RKO (cell line): Measurements from ENCODE around the gene TTLL4.
"Not testable (repeated sequence)": the region's sequence is repeated elsewhere in the genome, so short reads cannot be mapped to it uniquely, and the experiment has no call there.

Source experiments
- DNase-seq: peaks from one replicate; pipeline ENCODE4 v3.0.0-alpha.2; 2016; ENCODE audit warnings: low spot score

The TTLL4 gene

DNA sequence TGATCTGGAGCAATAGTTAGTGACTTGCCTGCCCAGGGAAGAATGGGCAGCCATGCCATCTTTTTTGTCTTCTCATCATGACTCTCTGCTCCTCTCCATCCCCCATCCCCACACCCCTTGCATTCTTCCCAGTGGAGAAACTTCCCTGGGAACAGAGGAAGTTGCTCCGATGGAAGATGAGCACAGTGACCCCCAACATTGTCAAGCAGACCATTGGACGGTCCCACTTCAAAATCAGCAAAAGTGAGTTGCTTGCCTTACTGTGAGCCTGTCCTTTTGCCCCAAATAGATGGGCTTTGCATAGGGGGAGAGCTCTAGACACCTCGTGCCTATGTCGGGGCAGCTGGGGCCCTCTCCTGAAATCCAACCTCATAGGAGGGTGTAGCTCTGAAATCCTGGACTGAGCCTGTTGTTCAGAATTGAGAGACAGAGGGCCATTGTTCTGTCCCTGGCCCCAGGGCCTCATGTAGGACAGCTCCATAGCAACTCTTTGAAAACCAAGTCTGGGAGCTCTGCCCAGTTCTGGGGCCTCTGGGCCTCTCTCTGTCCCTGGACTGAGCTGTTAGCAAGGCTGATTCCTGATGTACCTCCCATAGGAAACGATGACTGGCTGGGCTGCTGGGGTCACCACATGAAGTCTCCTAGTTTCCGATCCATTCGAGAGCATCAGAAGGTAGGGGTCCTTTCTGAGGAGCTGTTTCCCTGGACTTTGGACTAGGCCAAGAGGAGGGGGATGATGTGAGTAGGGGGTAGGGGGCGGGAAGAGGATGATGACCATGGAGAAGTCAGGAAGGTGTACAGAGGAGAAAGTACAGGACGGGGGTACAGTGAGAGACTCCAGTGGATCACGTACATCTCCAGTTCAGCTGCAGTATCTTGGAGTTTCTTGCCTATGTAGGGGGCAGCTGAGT, 35.2 kb downstream of the TTLL4 start:
- DNase-seq = no peak

DNA sequence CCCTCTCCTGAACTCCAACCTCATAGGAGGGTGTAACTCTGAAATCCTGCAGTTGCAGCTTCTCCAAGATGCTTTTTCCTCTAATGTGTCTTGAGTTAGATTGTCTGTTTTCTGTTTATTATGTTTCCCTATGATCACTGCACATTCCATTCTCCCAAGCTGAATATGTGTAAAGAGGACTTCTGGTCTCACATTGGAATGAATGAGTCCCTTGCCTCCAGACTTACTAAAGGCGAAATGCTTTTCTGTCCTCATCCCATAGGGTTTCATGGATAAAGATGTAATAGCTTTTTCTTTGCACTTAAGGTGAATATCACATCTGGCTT, 35.8 kb downstream of the TTLL4 start:
- no peak for DNase-seq

DNA sequence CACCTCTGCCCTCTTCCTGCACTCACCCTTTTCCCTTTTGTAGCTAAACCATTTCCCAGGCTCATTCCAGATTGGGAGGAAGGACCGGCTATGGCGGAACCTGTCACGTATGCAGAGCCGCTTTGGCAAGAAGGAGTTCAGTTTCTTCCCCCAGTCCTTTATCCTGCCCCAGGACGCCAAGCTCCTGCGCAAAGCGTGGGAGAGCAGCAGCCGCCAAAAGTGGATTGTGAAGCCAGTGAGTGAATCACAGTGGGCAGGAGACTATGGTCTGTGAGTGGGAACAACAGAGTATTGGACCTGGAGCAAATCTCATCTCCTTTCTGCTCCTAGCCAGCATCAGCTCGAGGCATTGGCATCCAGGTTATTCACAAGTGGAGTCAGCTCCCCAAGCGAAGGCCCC, 36.3 kb downstream of the TTLL4 start:
- no peak for DNase-seq

DNA sequence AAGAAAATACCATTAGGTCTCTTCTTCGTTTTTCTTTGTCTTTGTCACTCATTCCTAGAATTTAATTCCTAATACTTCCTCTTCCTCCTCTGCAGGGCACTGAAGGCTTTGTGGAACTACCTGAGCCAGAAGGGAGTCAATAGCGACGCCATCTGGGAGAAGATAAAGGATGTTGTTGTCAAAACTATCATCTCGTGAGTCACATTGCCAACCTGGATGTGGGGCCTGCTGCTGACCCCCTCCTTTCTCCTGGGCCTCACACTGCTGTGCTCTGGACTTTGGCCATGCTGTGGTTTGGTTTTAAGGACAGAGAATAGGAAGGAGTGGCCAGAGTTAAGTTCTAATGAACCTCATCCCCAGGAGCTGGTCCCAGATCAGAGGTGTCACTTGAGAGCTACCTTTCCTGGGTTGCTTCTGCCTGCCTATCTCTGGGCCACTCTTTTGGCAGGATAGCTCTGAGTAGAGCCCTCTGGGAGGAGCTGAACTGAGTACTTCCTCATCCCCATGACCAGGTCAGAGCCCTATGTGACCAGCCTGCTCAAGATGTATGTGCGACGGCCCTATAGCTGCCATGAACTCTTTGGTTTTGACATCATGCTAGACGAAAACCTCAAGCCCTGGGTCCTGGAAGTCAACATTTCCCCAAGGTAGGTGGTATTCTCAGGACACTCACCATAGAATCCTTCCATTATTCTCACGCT, 38.3 kb downstream of the TTLL4 start:
- no peak for DNase-seq

DNA sequence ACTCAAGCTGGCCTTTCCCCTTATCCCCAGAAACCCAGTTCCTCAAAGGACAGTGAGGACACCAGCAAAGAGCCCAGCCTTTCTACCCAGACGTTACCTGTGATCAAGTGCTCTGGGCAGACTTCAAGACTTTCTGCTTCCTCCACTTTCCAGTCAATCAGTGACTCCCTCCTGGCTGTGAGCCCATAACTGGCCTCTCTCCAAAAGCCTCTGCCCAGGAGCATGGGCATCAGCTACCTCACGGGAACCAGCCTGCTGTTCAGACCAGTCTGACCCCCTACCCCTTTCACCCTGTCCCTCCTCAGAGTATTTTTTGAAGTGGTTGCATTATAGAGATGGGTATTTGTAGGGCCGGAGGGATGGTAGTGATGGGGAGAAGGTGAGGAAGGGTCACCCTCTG, 43.6 kb downstream of the TTLL4 start:
- DNase-seq = no peak

DNA sequence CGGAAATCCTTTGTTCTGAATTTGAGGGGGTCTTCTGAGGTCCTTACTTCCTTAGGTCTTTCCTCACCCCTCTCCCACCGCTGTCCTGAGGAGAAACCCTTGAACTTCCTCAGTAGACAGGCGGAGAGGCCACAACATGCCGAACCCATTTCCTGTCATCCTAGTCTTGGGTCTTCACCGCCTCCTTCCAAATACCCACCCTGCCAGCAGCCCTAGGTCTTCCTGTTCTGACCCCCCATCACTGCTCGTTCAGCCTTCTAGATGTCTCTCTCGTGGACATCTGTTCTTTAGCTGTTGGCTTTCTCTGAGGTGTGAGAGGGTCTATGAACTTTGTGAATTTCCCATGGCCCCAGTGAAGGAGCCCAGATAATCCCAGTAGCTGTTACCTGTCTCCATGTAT, 44.1 kb downstream of the TTLL4 start:
- DNase-seq = no peak

DNA sequence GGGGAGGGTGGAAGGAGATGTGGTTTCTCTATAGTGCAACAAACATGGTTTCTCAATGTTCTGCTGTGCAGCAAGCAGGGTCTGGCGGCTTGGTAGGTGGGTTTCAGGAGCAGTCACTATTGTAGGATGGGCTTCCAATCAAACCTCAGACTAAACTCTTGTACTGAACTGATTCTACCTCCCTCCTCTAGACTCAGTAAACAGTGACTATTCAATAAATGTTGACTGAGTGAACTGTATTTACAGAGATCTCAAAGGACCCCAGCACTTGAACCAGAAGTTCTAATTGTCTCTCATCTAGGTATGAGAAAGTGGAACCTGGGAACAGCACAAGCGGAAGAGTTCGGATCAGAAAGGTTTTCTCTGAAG, 44.5 kb downstream of the TTLL4 start:
- DNase-seq = no peak

DNA sequence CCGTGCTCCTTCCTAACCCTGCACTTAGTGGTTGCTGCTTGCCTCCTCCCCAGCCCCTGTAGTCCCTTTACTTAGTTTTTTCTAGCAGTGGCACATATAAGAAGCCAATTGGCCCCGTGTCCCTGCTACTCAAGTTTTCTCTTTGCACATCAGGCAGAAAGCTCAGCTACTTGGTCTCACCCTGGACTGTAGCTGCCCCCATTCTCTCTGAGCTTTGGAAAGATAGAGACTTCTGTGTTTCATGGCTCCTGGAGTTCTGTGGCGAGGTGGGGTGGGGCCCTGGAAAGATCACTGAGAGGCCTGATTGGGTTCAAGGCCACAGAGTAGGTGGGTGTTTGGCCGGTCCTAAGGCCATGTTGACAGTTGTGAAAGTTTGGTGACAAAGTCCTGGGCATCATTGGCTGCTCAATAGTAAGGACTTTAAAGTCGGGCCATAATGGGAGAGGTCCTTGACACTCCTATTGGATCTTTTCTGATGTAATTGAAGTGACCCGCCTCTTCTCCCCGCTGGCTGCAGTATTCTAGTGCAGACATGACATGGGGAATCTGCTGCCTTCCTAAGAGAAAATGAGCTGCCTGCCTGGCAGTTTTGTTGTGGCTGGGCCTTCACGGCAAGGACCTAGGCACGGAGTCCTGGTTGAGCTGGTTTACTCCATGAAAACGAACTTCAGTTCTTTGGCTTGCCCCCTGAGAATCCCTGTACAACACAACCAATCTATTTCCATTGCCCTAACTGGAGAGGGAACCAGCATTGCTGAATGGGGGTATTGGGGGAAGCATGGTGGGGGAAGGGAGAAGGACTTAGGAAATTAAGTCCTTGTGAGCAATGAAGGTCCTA, 45.2 kb downstream of the TTLL4 start:
- no peak for DNase-seq

DNA sequence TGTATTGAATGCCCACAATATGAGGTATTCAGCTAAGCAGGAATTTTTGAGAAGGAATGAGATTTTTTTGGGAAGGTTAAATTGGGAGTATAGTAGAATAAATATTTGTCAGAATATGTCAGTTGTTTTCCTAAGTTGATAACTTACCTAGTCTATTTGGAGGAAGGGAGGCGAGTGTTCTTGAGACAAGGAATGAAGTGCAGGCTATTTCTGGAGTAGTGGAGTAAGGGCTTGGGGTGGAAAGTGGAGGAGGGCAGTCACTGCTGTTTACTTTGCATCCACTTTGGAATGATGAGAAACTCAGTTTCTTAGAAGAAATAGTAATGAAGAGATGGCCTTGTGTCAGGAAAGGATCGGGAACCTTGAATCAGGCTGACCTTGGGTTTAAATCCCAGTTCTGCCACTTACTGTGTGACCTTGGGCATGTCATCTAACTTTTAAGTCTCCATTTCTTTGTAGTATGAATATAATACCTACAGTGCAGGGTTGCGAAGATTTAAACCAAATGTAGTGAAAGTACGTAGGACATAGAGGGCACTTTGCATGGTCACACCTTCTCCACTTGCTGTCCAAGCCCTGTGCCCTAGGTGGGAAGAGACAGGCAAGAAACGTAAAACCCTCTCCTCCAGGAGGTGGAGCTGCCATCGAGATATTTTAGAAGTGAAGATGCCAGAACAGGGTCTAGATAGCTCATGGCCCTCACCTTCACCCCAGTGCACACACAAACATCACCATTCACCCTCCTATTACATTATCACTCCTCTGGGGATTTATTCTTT, 46.2 kb downstream of the TTLL4 start:
- no peak for DNase-seq

DNA sequence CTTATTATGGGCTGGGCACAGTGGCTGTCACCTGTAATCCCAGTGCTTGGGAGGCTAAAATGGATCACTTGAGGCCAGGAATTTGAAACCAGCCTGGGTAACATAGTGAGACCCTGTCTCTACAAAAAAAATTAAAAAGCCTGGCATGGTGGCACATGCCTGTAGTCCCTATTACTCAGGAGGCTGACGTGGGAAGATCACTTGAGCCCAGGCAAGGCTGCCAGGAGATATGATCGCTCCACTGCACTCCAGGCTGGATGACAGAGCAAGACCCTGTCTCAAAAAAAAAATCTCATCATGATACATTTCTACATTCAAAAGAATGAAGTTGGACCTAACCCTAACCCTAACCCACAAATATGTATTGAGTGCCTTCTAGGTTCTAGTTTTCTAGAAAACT, 51.2 kb downstream of the TTLL4 start:
- DNase-seq = no peak

DNA sequence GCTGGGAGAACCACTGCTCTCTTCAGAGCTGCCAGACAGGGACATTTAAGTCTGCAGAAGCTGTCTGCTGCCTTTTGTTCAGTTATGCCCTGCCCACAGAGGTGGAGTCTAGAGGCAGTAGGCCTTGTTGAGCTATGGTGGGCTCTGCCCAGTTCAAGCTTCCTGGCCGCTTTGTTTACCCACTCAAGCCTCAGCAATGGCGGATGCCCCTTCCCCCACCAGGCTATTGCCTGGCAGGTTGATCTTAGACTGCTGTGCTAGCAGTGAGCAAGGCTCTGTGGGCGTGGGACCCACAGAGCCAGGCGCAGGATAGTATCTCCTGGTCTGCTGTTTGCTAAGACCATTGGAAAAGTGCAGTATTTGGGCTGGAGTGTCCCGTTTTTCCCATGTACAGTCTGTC, 62.1 kb downstream of the TTLL4 start:
- DNase-seq = not testable (repeated sequence)

DNA sequence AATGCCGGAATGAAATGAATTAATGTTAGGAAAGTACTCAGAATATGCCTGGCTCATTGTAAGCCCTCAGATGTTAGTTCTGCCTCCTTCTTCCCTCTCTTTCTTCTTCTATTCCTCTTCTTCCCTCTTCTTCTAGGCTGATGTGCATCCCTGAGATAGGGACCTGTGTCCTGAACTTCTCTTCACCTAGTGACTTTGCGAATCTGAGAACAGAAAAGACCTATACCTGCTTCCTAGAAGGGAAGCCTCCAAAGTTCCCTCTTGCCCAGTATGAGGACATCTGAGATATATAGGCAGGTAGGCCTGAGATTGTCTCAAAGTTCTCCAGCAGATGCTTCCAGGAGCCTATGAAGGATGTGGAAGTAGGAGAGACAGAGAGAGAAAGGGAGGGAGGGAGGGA, 63.2 kb downstream of the TTLL4 start:
- no peak for DNase-seq

DNA sequence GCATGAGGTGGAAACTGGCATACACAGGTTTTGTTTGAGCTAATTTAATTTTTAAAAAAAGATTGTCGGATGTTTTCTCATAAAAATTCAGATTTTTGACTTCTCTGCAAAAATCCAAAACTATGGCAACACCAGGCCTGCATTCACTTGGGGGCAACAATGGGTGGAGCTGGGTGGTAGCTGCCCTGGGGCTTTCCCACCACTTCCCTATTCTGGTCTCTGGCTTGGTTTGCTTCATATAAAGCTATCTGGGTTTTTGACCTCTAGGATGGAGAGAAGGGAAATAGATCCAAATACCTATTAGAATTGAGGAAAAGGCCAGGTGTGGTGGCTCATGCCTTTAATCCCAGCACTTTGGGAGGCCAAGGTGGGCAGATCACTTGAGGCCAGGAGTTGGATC, 65.9 kb downstream of the TTLL4 start:
- DNase-seq = no peak

DNA sequence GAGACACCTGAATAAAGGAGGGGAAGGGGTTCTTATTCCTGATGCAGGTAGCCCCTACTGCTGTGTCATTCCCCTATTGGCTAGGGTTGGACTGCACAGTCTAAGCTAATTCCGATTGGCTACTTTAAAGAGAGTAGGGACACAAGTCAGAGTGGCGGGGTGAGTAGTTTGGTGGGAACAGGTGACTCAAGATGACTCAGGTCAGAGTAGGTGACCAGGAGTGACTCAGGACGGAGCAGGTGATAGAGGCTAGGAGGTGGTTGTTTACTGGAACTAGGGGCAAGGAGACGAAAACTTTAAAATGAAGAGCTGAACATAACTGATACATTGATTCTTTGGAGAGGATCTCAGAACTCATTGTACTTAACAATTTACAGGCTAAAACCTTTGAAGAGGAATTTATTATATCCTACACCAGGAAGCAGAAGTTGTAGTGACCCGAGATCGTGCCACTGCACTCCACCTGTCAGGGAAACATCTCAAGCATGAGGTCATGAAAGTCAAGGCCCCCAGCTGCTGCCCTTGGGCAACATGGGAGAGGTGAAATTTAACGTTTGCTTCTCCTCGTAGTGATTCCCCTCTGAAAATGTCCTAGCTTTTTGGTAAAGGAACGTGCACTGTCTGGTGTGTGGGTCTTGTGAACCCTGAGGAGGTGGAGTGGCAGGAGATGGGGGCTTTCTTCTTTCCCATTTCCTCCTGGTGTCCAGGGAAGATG, 66.8 kb downstream of the TTLL4 start:
- DNase-seq = peak; percentile 39

DNA sequence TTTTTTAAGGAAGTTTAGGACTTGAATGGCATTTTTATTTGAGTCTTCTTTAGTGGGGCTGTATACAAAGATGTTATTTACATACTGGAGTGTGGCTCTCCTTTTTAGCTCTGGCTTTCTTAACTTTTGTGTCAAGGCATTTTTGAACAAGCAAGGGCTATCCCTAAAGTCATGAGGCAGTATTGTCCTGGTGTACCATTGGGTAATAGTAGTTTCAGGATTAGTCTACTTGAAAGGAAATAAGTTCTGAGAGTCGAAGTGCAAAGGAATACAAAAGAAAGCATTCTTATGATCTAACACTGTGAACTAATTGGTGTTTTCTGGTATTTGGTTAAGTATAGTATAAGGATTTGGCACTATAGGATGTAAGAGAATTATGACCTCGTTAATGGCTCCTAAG, 69.4 kb downstream of the TTLL4 start:
- DNase-seq = no peak

DNA sequence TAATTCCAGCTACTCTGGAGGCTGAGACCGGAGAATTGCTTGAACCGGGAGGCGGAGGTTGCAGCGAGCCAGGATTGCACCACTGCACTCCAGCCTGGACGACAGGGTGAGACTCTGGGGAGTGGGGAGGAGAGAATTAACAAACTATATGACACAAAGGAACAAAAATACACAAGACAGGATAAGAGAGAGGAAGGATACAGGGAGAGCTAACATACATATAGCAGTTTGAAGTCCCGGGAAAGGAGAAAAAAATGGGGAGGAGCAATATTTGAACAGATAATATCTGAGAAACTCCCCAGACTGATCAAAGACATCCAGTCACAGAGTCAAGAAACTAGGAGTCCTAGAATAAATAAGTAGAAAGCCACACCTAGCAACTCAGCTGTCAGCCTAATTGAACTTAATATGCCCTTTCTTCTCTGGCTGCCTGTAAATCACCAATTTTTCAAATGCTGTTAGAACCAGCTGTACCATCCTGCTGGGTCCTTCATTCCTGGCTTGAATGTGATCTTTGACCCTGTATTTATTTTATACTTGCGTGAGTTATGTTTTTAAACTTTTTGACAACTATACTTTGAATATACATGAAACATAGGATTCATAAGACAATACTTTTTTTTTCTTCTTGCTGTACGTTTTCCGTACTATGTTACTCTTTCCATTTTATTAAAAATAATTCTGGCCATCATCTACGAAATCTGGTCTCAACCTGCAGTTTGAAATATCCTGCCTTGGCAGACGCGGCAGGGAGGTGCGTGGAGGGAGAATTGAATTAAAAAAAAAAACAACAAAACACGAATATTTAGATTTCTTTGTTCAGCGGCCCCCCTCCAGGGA, 70.4 kb downstream of the TTLL4 start:
- no peak for DNase-seq

DNA sequence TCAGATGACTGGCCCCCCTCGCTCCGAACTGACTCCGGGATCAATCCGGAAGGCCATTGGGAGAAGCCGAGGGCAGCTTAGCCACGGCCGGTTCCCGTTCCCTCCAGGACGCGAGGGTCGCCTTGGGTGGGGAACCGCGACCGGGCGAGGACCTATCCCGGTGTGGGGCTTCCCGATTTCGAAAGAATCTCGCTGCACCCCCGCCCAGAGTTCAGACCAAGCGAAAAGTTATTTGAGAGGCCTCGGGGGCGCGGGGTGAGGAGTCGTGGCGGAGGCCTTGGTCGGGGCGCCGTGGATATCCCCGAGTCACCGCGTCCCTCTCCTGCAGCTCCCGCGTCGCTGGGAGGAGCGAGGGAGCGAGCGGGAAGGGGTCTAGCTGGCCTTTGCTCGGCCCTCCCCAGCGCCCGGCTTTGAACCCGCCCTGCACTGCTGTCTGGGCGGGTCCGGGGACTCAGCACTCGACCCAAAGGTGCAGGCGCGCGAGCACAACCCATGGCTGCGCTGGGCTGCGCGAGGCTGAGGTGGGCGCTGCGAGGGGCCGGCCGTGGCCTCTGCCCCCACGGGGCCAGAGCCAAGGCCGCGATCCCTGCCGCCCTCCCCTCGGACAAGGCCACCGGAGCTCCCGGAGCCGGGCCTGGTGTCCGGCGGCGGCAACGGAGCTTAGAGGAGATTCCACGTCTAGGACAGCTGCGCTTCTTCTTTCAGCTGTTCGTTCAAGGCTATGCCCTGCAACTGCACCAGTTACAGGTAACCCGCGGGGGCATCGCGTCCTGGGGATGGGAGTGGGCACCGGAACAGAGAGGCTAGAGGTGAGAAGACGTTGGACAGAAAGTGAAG, 71.3 kb downstream of the TTLL4 start, which contains the start of gene CYP27A1:
Gene CYP27A1, plus strand, starts transcription at position 457 of the 837 bp plus-strand sequence. Its CDS starts 36 bp downstream, at position 493.
- DNase-seq = no peak

DNA sequence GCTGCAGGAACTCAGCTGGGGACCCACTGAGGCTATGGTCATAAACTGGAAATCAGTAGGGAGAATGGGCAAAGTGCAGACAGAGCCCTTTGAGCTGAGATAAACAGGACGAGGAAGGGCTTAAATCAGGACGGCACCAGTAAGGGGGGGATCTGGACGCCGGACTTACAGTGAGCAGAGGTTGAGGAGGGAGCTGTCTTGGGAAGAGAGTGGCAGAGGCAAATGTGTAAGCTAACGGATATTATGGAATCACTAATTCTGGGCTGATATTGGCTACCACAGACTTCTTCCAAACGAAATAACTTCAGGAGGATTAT, 71.9 kb downstream of the TTLL4 start:
- DNase-seq = no peak

DNA sequence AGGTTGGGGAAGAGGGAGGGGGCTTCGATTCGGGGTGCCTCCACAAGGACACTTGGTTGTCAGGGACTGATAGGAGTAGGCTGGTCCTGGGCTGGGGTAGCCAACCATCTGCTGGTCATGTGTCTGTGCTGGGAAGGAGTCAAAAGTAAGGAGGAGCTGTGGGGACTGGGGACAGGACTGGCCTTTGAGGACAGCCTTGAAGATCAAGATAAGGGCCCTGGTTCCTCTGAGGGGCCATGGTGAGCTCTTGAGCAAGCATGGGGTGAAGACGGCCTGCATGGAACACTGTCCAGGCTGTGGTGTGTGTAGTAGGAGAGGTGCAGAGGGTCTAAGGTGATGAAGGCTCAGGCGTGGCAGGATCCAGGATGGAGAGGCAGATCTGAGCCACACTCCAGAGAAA, 73.1 kb downstream of the TTLL4 start:
- DNase-seq = no peak

DNA sequence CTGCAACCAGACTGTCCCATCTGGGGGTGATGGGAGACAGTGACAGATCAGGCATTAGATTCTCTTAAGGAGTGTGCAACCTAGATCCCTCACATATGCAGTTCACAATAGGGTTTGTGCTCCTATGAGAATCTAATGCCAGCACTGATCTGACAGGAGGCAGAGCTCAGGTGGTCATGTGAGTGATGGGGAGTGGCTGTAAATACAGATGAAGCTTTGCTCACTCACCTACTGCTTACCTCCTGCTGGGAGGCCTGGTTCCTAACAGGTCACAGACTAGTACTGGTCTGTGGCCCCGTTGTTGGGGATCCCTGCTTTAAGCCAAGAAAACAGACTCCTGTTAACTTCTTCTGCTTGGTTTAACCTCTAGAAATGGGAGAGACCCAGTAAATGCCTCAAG, 74.5 kb downstream of the TTLL4 start:
- DNase-seq = no peak
